GM19397 (cell line): ENCODE measurements around the gene CNTN5.
A peak's percentile ranks its signal among the peaks of the same experiment; 100 is the strongest.

ENCODE experiments used
- ATAC-seq: cut with Tn5 transposase; IDR thresholded peaks from one replicate; pipeline ENCODE4 v1.9.1; 2021; ENCODE audit warnings: mild to moderate bottlenecking, moderate library complexity; ENCODE audit not compliant: unreplicated experiment

The CNTN5 gene

GRCh38 chr11:99371257-99371656 is 350.5 kb downstream of the CNTN5 start:
- ATAC-seq: no peak

DNA sequence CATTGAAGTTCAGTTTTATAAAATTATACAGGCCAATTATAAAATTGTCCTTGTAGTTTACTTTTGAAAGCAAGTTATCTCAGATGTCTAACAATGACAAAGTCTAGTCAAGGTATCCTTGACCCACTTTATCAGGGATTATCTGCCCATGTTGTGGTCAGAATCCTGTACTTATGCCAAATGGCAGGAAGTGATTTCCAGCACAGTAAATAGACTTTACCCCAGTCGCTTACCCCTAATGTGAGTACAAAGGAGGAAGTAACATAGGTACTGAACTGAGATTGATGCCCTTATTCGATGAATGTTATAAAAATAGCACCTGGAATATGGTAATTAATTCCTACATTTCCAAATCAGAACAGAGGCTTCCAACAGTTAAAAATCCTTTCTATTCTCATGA is 355.7 kb downstream of the CNTN5 start:
- no peak for ATAC-seq

- no peak for ATAC-seq
These were observed 363.0 kb downstream of the CNTN5 start for GRCh38 chr11:99383648-99384245.

DNA sequence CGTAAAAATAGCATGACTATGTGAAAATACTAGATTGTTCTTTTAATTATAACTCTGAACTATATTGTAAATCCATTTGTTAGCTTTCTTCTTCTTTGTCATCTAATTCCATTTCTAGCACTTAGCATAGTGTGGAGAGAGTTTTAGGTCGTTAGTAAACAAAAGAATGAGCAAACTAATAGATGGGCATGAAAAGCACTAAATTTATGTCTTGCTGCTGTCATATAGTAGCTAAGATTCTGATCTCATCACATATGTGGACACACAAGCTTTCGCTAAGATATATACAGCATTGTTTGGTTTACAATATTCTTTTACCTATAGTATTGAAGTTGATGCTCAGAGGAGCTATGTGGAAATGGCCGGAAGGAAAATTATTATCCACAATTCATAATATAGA is 370.5 kb downstream of the CNTN5 start:
- ATAC-seq: no peak

GRCh38 chr11:99406345-99406744 is 385.6 kb downstream of the CNTN5 start:
- no peak for ATAC-seq

GRCh38 chr11:99410636-99411035 is 389.9 kb downstream of the CNTN5 start:
- no peak for ATAC-seq

DNA sequence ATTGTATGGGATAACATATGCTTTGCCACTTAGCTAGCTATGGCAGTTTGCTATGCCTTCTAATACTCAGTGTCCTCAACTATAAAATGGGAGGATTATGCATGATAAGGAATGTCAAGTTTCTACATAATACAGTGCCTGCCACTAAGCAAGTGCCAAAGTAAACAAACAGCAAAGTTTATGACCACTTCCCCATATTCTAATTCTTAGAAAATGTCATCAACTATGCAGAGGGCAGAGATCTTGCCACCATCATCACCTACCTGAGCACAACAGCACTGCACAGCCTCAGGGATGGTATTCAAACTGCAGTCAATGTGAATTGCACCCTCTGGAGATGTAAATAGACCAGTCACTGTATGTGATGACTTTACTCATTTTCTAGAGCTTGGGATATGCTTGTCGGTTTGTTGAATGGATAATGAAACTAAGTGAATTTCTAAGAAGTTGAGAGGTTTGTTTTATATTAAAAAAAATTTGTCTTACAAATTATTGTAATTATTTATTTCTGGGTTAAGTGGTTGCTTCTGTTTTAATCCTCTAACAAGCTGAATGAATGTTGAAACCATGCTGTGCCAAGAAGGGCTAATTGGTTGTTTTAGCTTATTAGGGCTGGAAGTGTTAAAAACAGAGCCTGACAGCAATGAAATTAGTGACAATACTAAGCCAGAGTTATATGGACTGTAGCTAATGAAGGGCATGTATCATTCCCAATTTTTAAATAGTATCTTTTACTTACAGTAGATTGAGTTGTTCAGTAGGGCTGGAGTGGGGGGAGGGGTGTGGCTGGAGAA is 398.4 kb downstream of the CNTN5 start:
- ATAC-seq: no peak

DNA sequence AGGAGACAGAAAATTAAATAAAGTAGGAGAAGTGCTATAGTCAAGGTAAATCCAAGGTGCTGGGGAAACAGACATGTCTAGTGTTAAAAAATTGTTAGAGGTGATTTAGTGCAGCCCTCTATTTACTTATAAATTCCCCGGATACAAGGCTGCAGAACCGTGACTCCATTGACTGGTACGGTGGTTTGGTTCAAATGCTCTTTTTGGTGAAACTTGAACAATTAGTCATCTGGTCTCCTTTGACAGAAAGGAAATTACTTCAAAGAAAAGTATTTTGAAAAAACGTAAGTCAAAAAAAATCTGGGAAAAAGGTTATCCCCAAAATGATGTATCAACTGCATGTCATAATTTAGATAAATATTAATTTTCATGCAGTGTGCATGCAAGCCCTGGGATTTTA is 399.2 kb downstream of the CNTN5 start:
- no peak for ATAC-seq

DNA sequence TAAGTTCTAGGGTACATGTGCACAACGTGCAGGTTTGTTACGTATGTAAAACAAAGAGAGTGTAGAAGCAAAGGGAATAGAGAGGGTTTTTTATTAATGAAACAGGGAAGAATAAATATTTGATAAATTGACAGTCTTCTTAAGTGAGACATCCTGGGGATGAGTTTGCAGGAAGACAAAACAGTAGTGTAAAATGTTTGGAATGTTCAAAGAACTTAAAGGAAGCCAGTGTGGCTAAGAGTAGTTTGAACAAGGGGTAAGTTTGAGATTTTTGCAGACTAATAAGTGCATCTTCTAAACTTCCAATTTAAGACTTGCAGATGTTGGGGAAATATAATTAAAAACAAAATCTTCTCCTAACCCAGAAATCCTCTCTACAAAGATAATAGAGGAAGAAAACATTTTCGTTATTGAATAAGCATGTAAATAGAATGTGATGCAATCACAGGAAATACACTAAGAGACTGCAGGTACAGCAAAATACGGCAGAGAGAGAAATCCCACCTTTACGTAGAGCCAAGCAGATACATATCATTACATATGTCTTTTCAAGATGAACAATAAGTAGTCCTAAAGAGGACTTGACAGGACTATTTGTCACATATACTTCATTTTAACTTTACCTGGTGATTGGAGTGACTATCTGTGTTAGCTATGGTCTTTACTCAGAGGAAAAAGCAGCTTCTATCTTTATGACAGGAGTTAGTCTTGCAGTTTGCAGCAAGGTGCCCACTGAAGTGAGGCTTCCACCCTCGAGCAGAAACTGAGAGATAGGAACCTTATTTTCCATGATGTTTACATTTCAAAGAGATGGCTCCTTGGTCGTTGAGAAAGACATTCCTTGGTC is 402.1 kb downstream of the CNTN5 start:
- ATAC-seq: no peak

GRCh38 chr11:99423428-99423983 is 402.8 kb downstream of the CNTN5 start:
- no peak for ATAC-seq

DNA sequence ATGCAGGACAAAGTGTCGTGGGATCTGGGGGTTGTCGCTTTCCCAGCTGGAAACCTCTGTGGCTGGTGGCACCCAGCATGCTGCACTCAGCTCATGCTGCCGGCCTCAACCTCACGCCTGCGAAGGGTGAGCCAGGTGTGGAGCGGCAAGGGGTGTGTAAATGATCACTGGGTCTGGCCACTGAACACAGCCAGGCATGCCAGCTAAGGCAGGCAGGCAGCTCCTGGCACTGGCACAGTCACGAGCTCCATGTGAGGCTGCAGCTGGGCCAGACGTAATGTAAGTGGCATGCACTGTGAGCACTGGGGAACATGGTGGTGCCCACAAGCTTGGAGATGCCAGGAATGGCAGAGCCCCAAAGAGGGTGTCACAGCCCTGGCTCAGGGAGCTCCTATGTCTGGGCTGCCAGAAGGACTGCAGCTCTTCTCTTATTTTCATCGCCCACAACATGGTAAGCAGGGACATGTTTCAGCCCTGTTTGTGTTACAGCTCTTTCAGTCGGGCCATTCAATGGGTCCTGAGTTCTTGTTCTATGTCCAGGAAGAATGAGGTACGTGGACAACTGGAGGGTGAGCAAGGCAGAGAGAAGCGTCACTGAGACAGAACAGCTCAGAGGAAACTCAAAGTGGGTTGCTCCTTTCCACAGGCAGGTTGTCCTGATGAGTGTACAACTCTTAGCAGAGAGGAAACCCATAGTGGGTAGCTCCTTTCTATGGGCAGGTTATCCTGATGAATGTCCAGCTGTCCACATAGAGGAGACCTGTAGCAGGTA is 403.8 kb downstream of the CNTN5 start:
- no peak for ATAC-seq

DNA sequence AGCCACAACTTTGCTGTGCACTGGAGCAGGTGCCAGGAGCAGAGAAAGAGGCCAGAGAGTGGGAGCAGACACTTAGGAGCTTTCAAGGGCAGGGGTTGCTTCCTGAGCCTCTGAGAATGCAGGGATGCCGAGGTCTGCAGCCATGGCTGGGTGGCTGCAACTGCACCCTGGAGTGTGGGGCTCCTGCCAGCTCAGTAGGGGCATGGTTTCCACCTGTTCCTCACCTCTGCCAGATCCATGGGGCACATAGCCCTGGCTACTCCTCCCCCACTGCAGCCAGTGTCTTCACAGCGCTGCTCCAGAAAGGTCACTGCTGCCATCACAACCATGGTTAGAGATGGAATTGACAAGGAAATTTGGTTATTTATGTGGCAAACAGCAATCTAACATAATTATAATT is 404.8 kb downstream of the CNTN5 start:
- ATAC-seq: no peak

DNA sequence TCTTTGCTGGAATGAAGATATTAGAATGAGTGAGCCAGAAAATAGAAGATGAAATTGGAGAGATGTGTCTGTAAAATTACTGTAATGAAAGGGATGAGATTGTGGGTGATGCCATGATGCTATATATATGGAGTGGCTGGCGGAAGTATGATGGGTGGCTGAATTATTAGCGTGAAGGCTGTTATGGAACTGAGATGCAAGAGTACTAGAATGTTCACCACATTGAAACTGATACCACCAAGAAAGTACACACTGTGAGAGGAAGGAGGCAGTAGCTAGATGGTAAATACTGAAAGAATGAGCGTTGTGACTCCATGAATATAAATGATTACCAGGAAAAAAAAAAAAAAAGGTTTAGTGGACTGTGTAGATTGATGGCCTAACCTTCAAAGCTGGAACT is 411.9 kb downstream of the CNTN5 start:
- peak; percentile 57 for ATAC-seq

DNA sequence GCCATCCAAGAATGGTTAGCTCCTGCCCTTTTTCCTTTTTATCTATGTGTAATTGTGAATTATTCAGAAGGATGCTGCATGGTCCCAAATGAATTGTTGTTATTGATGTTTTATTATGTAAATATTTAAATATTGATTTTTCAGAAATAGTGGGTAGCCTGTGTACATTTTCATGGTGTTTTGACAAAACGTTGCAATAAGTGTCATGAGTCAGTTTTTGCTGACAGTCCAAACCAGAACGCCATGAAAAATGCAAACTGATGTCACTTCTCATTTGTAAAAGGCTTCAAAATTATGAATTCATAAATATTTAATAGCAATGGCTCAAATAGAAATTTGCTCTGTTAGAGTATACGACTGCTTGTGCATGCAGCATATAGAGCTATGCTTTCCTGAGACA is 422.5 kb downstream of the CNTN5 start:
- no peak for ATAC-seq

GRCh38 chr11:99446400-99446799 is 425.7 kb downstream of the CNTN5 start:
- no peak for ATAC-seq

DNA sequence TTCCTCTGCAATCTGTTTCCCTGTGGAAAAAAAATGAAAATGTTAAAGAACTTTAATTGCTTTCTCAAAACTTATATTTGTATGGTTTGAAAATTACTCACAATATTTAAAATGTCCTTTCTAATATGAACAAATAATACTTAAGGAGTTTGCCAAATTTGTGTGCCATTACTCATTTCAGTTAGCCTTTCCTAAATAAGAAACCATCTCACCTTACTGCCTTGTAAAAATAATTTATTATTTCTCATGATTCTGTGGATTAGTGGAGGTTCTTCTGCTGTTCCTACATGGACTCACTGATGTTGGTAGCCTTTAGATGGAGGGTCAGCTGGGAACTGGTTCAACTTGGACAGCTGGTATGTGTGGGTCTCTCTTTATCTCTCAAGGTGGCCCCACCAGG is 428.6 kb downstream of the CNTN5 start:
- no peak for ATAC-seq

DNA sequence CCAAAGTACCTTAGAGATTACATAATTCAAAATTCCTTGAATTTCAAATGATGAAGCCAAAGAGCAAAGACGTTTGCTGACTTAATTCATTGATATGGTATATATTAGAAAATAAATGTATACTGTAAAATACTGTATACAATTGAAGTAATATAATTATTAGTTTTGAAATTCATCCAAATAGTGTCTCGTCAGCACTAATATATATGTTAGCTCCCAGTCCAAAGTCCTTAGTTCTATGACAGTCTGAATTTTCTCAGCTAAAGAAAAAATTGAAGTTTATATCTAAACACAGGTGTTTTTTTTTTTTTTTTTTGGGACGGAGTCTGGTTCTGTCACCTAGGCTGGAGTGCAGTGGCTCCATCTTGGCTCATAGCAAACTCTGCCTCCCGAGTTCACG is 431.3 kb downstream of the CNTN5 start:
- ATAC-seq: no peak

GRCh38 chr11:99461913-99462312 is 441.2 kb downstream of the CNTN5 start:
- ATAC-seq: no peak

DNA sequence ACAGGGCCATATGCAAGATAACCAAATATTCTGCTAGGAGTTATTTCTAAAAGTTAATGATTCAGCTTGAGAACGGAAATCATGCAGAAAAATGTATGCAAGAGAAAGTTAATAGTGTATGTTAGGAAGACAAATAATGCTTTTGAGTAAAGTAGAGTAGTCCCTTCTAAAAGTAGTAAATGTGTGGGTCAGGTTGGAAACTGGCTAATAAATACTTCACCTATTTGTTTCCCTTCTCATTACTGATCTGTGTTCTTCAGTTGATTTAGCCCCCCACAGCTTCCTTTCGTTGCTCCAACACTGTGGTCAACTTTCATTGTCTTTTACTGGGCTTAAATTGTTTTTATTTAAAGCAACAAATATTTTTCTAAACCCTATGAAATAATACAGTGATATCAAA is 444.2 kb downstream of the CNTN5 start:
- no peak for ATAC-seq

GRCh38 chr11:99489581-99489980 is 468.8 kb downstream of the CNTN5 start:
- no peak for ATAC-seq

- no peak for ATAC-seq
These were observed 473.3 kb downstream of the CNTN5 start for GRCh38 chr11:99494065-99494464.
